ENCODE measurements around the gene GIGYF2.

DNA sequence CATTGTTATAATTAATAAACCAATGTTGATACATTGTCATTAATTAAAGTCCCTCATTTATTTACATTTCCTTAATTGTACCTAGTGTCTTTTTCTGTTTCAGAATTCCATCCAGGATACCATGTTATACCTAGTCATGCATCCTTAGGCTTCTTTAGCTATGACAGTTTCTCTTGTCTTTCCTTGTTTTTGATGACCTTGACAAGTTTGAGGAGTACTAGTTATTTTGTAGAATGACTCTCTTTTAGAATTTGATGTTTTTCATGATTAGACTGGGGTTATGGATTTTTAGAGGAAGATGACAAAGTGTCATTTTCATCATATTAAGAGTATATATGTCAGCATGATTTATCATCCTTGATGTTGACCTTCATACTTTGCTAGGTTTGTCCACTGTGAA lies 16.4 kb downstream of the GIGYF2 start:
- no peak for TF ChIP-seq CTCF (conservative IDR thresholded peaks at IDR 0.05; ENCODE audit: low read depth, low read length)
- TF ChIP-seq, protein P1, sequence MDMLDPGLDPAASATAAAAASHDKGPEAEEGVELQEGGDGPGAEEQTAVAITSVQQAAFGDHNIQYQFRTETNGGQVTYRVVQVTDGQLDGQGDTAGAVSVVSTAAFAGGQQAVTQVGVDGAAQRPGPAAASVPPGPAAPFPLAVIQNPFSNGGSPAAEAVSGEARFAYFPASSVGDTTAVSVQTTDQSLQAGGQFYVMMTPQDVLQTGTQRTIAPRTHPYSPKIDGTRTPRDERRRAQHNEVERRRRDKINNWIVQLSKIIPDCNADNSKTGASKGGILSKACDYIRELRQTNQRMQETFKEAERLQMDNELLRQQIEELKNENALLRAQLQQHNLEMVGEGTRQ (IDR thresholded peaks at IDR 0.05; ENCODE audit: low read depth, low read length), result no peak
- TF ChIP-seq MAFK (IDR thresholded peaks at IDR 0.05; ENCODE audit: low read depth, low read length), result 0 out of 2 replicates have a peak, but pooled peaks have one; percentile 6
- no peak for TF ChIP-seq FOS (IDR thresholded peaks at IDR 0.05; ENCODE audit: low read depth, low read length)
- no peak for TF ChIP-seq POLR2A (IDR thresholded peaks at IDR 0.05; ENCODE audit: low read depth, low read length)
- TF ChIP-seq RFX5 (IDR thresholded peaks at IDR 0.05; ENCODE audit: low read depth, low read length), result no peak
- TF ChIP-seq NFE2L2 (IDR thresholded peaks at IDR 0.05; ENCODE audit: low read depth, low read length), result no peak
- TF ChIP-seq RAD21 (IDR thresholded peaks at IDR 0.05; ENCODE audit: low read length), result no peak
- no peak for TF ChIP-seq MXI1 (IDR thresholded peaks at IDR 0.05; ENCODE audit: borderline replicate concordance, low read depth, low read length)
- no peak for TF ChIP-seq MAZ (IDR thresholded peaks at IDR 0.05; ENCODE audit: borderline replicate concordance, low read depth, low read length)
- no peak for TF ChIP-seq RCOR1 (IDR thresholded peaks at IDR 0.05; ENCODE audit: insufficient replicate concordance, low read length)
- no peak for TF ChIP-seq CEBPB (IDR thresholded peaks at IDR 0.05; ENCODE audit: low read depth, low read length)

All from IMR-90 (cell line).